ENCODE measurements around the gene NELFA. TPM values are rescaled to one million over a fixed set of nuclear protein-coding genes. Genes with fewer than 3 reads are reported as not detected.
A peak's percentile ranks its signal among the peaks of the same experiment; 100 is the strongest.

The NELFA gene
- polyA plus RNA-seq, 1 donor (not counting 4 experiments of a cell fraction or from before 2014, with no cell fraction given): 9.9 TPM

- no peaks in the 10 kb centered on the region for H3K27me3 ChIP-seq (ENCODE audit: control insufficient read depth, extremely low read depth, insufficient read depth, low read length)
- H3K9ac ChIP-seq (ENCODE audit: control insufficient read depth, extremely low read depth, insufficient read depth, low read length): peak overlapping the region; percentile 95
- H3K36me3 ChIP-seq (ENCODE audit: control insufficient read depth in 2 of 2, extremely low read depth in 1 of 2, insufficient read depth in 2 of 2, low read length in 2 of 2): peaks cover 0 to 4% of the 10 kb centered on the region in 2 experiments
- DNase-seq (ENCODE audit: low read depth, low spot score) (no peak), FAIRE-seq (no peak)
- peak overlapping the region; percentile 8 for H3K27ac ChIP-seq (ENCODE audit: control insufficient read depth, insufficient read depth, low read length)
- H2AFZ ChIP-seq (ENCODE audit: control insufficient read depth, low read length): peak overlapping the region; percentile 100
- peaks cover 17% of the 10 kb centered on the region for H3K4me1 ChIP-seq (ENCODE audit: control insufficient read depth, extremely low read depth, insufficient read depth, low read length)
- no peak for TF ChIP-seq EZH2 (IDR thresholded peaks at IDR 0.05; ENCODE audit: low read length)
- peak in 2 of 3 experiments; percentile 27 to 37 for TF ChIP-seq CTCF (optimal IDR thresholded peaks at IDR 0.05 in 1 of 3, IDR thresholded peaks at IDR 0.05 in 1 of 3, conservative IDR thresholded peaks at IDR 0.05 in 1 of 3; ENCODE audit: extremely low read depth in 1 of 3, insufficient read depth in 2 of 3, low read length in 3 of 3)
- peak overlapping the region; percentile 91 for H3K4me2 ChIP-seq (ENCODE audit: control insufficient read depth, extremely low read depth, insufficient read depth, low read depth, low read length)
- H3K79me2 ChIP-seq (ENCODE audit: control insufficient read depth, insufficient read depth, low read length): peaks cover 36% of the 10 kb centered on the region
- peak overlapping the region; percentile 83 to 100 (median 85) for H3K4me3 ChIP-seq (ENCODE audit: control insufficient read depth in 2 of 3, extremely low read depth in 1 of 3, insufficient read depth in 2 of 3, low read depth in 1 of 3, low read length in 3 of 3)
- dilution Hi-C loops (cut with MboI; ENCODE audit: extremely low pct_ligation_motif_present, low sequenced_read_pairs): loop anchor here (10.0 kb wide), 1 partner anchor 55 kb away; no protein-coding TSS in a partner anchor
- H4K20me1 ChIP-seq (ENCODE audit: control insufficient read depth, extremely low read depth, insufficient read depth, low read length): no peaks in the 10 kb centered on the region
- no peaks in the 10 kb centered on the region for H3K9me3 ChIP-seq (ENCODE audit: control insufficient read depth, low read depth, low read length)
- no peaks in the 10 kb centered on the region for H3K9me1 ChIP-seq (ENCODE audit: control insufficient read depth, extremely low read depth, insufficient read depth, low read length)
Observed at GRCh38 chr4:2009651-2010233, 968 bp upstream of the NELFA start.

GRCh38 chr4:2008671-2008920 is 178 bp downstream of the NELFA start:
- Histone ChIP-seq H3K4me3 (ENCODE audit: control insufficient read depth in 2 of 3, extremely low read depth in 1 of 3, insufficient read depth in 2 of 3, low read depth in 1 of 3, low read length in 3 of 3) (peak overlapping the region; percentile 83 to 100 (median 85)), H3K36me3 (ENCODE audit: control insufficient read depth in 2 of 2, extremely low read depth in 1 of 2, insufficient read depth in 2 of 2, low read length in 2 of 2) (peaks cover 0 to 4% of the 10 kb centered on the region in 2 experiments), H4K20me1 (ENCODE audit: control insufficient read depth, extremely low read depth, insufficient read depth, low read length) (no peaks in the 10 kb centered on the region), H3K9me1 (ENCODE audit: control insufficient read depth, extremely low read depth, insufficient read depth, low read length) (no peaks in the 10 kb centered on the region), H3K27ac (ENCODE audit: control insufficient read depth, insufficient read depth, low read length) (peak overlapping the region; percentile 96), H3K27me3 (ENCODE audit: control insufficient read depth, extremely low read depth, insufficient read depth, low read length) (no peaks in the 10 kb centered on the region), H3K9me3 (ENCODE audit: control insufficient read depth, low read depth, low read length) (no peaks in the 10 kb centered on the region), H3K4me1 (ENCODE audit: control insufficient read depth, extremely low read depth, insufficient read depth, low read length) (peaks cover 17% of the 10 kb centered on the region), H3K4me2 (ENCODE audit: control insufficient read depth, extremely low read depth, insufficient read depth, low read depth, low read length) (no peak overlapping the region), H3K9ac (ENCODE audit: control insufficient read depth, extremely low read depth, insufficient read depth, low read length) (peak overlapping the region; percentile 95), H3K79me2 (ENCODE audit: control insufficient read depth, insufficient read depth, low read length) (peaks cover 46% of the 10 kb centered on the region), H2AFZ (ENCODE audit: control insufficient read depth, low read length) (peak overlapping the region; percentile 100)
- TF ChIP-seq CTCF (optimal IDR thresholded peaks at IDR 0.05 in 1 of 3, IDR thresholded peaks at IDR 0.05 in 1 of 3, conservative IDR thresholded peaks at IDR 0.05 in 1 of 3; ENCODE audit: extremely low read depth in 1 of 3, insufficient read depth in 2 of 3, low read length in 3 of 3): no peak
- TF ChIP-seq EZH2 (IDR thresholded peaks at IDR 0.05; ENCODE audit: low read length): no peak
- dilution Hi-C loops (cut with MboI; ENCODE audit: extremely low pct_ligation_motif_present, low sequenced_read_pairs): no loop called here
- no peak for DNase-seq (ENCODE audit: low read depth, low spot score)
- FAIRE-seq: no peak

All from keratinocyte (primary cell).